HuH-7 (cell line): Measurements from ENCODE around the gene MMP2.

Experiments used
- DNase-seq: peaks from one replicate; pipeline ENCODE4 v3.0.0; 2011; ENCODE audit warnings: low spot score

The MMP2 gene

GRCh38 chr16:55494994-55495421, 16.0 kb downstream of the MMP2 start:
- no peak for DNase-seq

- no peak for DNase-seq
Observed at GRCh38 chr16:55495616-55496289, 16.8 kb downstream of the MMP2 start.

- no peak for DNase-seq
Observed at GRCh38 chr16:55496509-55497145, 17.6 kb downstream of the MMP2 start.

GRCh38 chr16:55497558-55497957, 18.6 kb downstream of the MMP2 start:
- DNase-seq = no peak

GRCh38 chr16:55498101-55498500, 19.1 kb downstream of the MMP2 start:
- DNase-seq = no peak

- DNase-seq = no peak
Observed at GRCh38 chr16:55499281-55499680, 20.3 kb downstream of the MMP2 start.

- DNase-seq = no peak
Observed at GRCh38 chr16:55499951-55500529, 21.0 kb downstream of the MMP2 start.

- no peak for DNase-seq
Observed at GRCh38 chr16:55500530-55501011, 21.6 kb downstream of the MMP2 start.

- DNase-seq = no peak
Observed at GRCh38 chr16:55501549-55502322, 22.7 kb downstream of the MMP2 start.

GRCh38 chr16:55502801-55503366, 23.9 kb downstream of the MMP2 start:
- no peak for DNase-seq

- DNase-seq = no peak
Observed at GRCh38 chr16:55503726-55504550, 24.9 kb downstream of the MMP2 start.

GRCh38 chr16:55505333-55506015, 26.5 kb downstream of the MMP2 start:
- DNase-seq = no peak

- DNase-seq = no peak
Observed at GRCh38 chr16:55506083-55506482, 27.1 kb downstream of the MMP2 start.

GRCh38 chr16:55506708-55507107, 27.7 kb downstream of the MMP2 start:
- DNase-seq = no peak

GRCh38 chr16:55508271-55508921, 29.4 kb downstream of the MMP2 start:
- DNase-seq = no peak

- DNase-seq = no peak
Observed at GRCh38 chr16:55508941-55509931, 30.2 kb downstream of the MMP2 start, which contains the start of gene LPCAT2. TSS of gene LPCAT2 (plus strand) at chr16:55509072. CDS start at chr16:55509182, 110 bp downstream.

GRCh38 chr16:55510185-55510805, 31.3 kb downstream of the MMP2 start:
- DNase-seq = no peak

GRCh38 chr16:55512941-55513340, 33.9 kb downstream of the MMP2 start:
- DNase-seq = no peak
